ENCODE measurements around the gene NFYA. TPM values are rescaled to one million over a fixed set of nuclear protein-coding genes. Genes with fewer than 3 reads are reported as not detected.

The NFYA gene
- total RNA-seq (2012; rRNA removed) (21.9 and 28.5 TPM in 2 replicates), polyA plus RNA-seq (2012; rRNA removed) (10.9 and 12.3 TPM in 2 replicates), Bru-seq, nascent RNA (percentile 74 among the genes with signal in this experiment), BruChase-seq, experiment 1, labeled RNA remaining after a 6-hour chase (percentile 64 among the genes with signal in this experiment), BruChase-seq, experiment 2, labeled RNA remaining after a 2-hour chase (percentile 75 among the genes with signal in this experiment)
- 1.8 and 3.3 TPM in 2 replicates for polyA plus RNA-seq (2012; cell fraction: cytosol; rRNA removed)
- polyA plus RNA-seq (2012; cell fraction: nucleus; rRNA removed; ENCODE audit: low replicate concordance): 5.7 and 12.1 TPM in 2 replicates
- long read RNA-seq, transcript NFYA-201 (10 exons, 3,811 nt): major isoform, 12 of 27 reads
- long read RNA-seq, partial matches to known transcripts: 1 of 27 reads
- long read RNA-seq, other reads (novel, unspliced or antisense): 14 of 27 reads

- DNase-seq (peak; percentile 99), ATAC-seq (ENCODE audit: low read depth) (peak; percentile 76)
- POLR2A ChIA-PET (ENCODE audit: unreplicated experiment): interaction anchor here (0.8 kb wide), 1 partner anchor 10 kb away, joined by 3 read pairs; no protein-coding TSS in a partner anchor
Observed at GRCh38 chr6:41072836-41073202, at the start of gene NFYA. NFYA (plus strand) TSS chr6:41072974; CDS start chr6:41079090, 6,116 bp downstream.

More at GRCh38 chr6:41072836-41073202, at the start of gene NFYA:
- peaks cover 10 to 21% of the 10 kb centered on the region in 2 experiments; a peak in 3 of 4 replicates for H3K79me1 ChIP-seq (ENCODE audit: low read depth in 1 of 2, low read length in 2 of 2)
- H3K4ac ChIP-seq (ENCODE audit: low read depth, low read length): peak within 1 kb of the TSS; percentile 93
- H3K9me1 ChIP-seq (ENCODE audit: insufficient read depth, low read length): peaks cover 6% of the 10 kb centered on the region
- BruUV-seq (replicated peaks): no TSS peak
- 1% methylated on average over 20 of the region's 37 CpGs; no CpG with 5 or more reads in 1 of the 2 experiments for WGBS, 2 experiments (ENCODE audit: extremely low coverage in 2 of 2, insufficient read length in 1 of 2)
- no peaks in the 10 kb centered on the region for H3K27me3 ChIP-seq (ENCODE audit: control insufficient read depth, insufficient read depth, low read length)
- peak within 1 kb of the TSS; percentile 92 for H3K9ac ChIP-seq (ENCODE audit: low read depth, low read length)
- H4K91ac ChIP-seq (ENCODE audit: insufficient read depth, low read depth, low read length): peak within 1 kb of the TSS; percentile 84
- intact Hi-C loops (cut with micrococcal nuclease) (loop anchor here (5.0 kb wide), 2 partner anchors 244 to 609 kb away; no protein-coding TSS in a partner anchor), in situ Hi-C loops (cut with MboI; ENCODE audit: low sequenced_read_pairs) (no loop called here), dilution Hi-C loops (cut with HindIII; ENCODE audit: low sequenced_read_pairs, unreplicated experiment) (no loop called here)
- peak within 1 kb of the TSS; percentile 92 for H3K56ac ChIP-seq (ENCODE audit: extremely low read depth, insufficient read depth, low read length)
- H3K14ac ChIP-seq (replicated peaks; ENCODE audit: low read depth, low read length): peak within 1 kb of the TSS; percentile 84
- TF ChIP-seq RFX5 (IDR thresholded peaks at IDR 0.05; ENCODE audit: low read depth, low read length) (0 out of 2 replicates have a peak, but pooled peaks have one; percentile 19), CEBPB (IDR thresholded peaks at IDR 0.05; ENCODE audit: low read depth, low read length) (no peak), RAD21 (IDR thresholded peaks at IDR 0.05; ENCODE audit: low read length) (no peak), RCOR1 (IDR thresholded peaks at IDR 0.05; ENCODE audit: insufficient replicate concordance, low read length) (no peak), ELK1 (IDR thresholded peaks at IDR 0.05; ENCODE audit: borderline replicate concordance, low read depth, low read length) (no peak), POLR2A (IDR thresholded peaks at IDR 0.05; ENCODE audit: low read depth, low read length) (no peak), NFE2L2 (IDR thresholded peaks at IDR 0.05; ENCODE audit: low read depth, low read length) (no peak), CHD1 (IDR thresholded peaks at IDR 0.05; ENCODE audit: low read depth, low read length) (no peak), USF2 (IDR thresholded peaks at IDR 0.05; ENCODE audit: low read depth, low read length) (no peak), MXI1 (IDR thresholded peaks at IDR 0.05; ENCODE audit: borderline replicate concordance, low read depth, low read length) (no peak), SMC3 (IDR thresholded peaks at IDR 0.05; ENCODE audit: low read depth, low read length) (no peak), FOS (IDR thresholded peaks at IDR 0.05; ENCODE audit: low read depth, low read length) (peak; percentile 77; the same call in 1 of the 2 replicates)
- H4K8ac ChIP-seq (ENCODE audit: low read depth in 2 of 2, low read length in 2 of 2): peak within 1 kb of the TSS; percentile 80 to 91
- peak within 1 kb of the TSS; percentile 77 for H3K23ac ChIP-seq (ENCODE audit: low read depth, low read length)
- H2BK5ac ChIP-seq (ENCODE audit: low read depth, low read length, poor library complexity, severe bottlenecking): peak within 1 kb of the TSS; percentile 82
- peak within 1 kb of the TSS; percentile 32 for H4K5ac ChIP-seq (ENCODE audit: low read depth, low read length)
- H2AFZ ChIP-seq (replicated peaks; ENCODE audit: low read length, poor library complexity): peak within 1 kb of the TSS; percentile 94
- peak within 1 kb of the TSS; percentile 100 for H3K4me2 ChIP-seq (ENCODE audit: low read depth, low read length)
- peak within 1 kb of the TSS; percentile 93 for H3K27ac ChIP-seq (ENCODE audit: insufficient read depth, low read length)
- peak within 1 kb of the TSS; percentile 98 for H2AK9ac ChIP-seq (replicated peaks; ENCODE audit: low read depth, low read length, poor library complexity)
- H3K4me1 ChIP-seq (ENCODE audit: control insufficient read depth, insufficient read depth, low read length): peaks cover 3% of the 10 kb centered on the region
- peak within 1 kb of the TSS; percentile 18; the same call in 1 of the 2 replicates for H2AK5ac ChIP-seq (ENCODE audit: low read depth, low read length)
- no peaks in the 10 kb centered on the region for H3K36me3 ChIP-seq (ENCODE audit: control insufficient read depth, insufficient read depth, low read length)
- peaks cover 10% of the 10 kb centered on the region for H4K20me1 ChIP-seq (ENCODE audit: insufficient read depth, low read length)
- H2BK20ac ChIP-seq (ENCODE audit: low read depth, low read length): no peak within 1 kb of the TSS
- 0 out of 3 replicates have a peak within 1 kb of the TSS, but pooled peaks have one; percentile 3 for H2BK15ac ChIP-seq (ENCODE audit: low read depth, low read length)
- H3K18ac ChIP-seq (ENCODE audit: low read depth, low read length): peak within 1 kb of the TSS; percentile 35
- no peaks in the 10 kb centered on the region for H3K9me3 ChIP-seq (ENCODE audit: control insufficient read depth, insufficient read depth, low read length)
- CTCF ChIA-PET: no interaction called here
- H2BK120ac ChIP-seq (ENCODE audit: low read depth, low read length): peak within 1 kb of the TSS; percentile 41; the same call in 1 of the 2 replicates
- peak within 1 kb of the TSS; percentile 72 for H3K4me3 ChIP-seq (ENCODE audit: insufficient read depth, low read depth, low read length)

Measured in IMR-90 (cell line).